ENCODE results near the gene ZBTB20.

- no peak for TF ChIP-seq CTCF (IDR thresholded peaks at IDR 0.05; ENCODE audit: insufficient read depth, low read depth, low read length)
- no peak for TF ChIP-seq EZH2 (IDR thresholded peaks at IDR 0.05; ENCODE audit: insufficient read depth, low read length)
Observed at GRCh38 chr3:114615523-114616085, 531.5 kb downstream of the ZBTB20 start.
